Keratinocyte (primary cell): ENCODE results near the gene CCDC157. TPM values are rescaled to one million over a fixed set of nuclear protein-coding genes. Genes with fewer than 3 reads are reported as not detected.

Experiments
- DNase-seq: peaks from one replicate; pipeline ENCODE4 v3.0.0-alpha.2; 2011; ENCODE audit warnings: low read depth, missing footprints, low spot score
- FAIRE-seq: peaks from 2 replicates; lab custom pipeline; 2011; peaks lifted over from hg19 to GRCh38; lab: Jason Lieb, UNC
- H2AFZ ChIP-seq: 2 replicates; pipeline ENCODE4 v1.6.0; 2012; ENCODE audit warnings: low read length, control low read depth, inconsistent platforms; ENCODE audit not compliant: control insufficient read depth
- H3K27ac ChIP-seq: 2 replicates; pipeline ENCODE4 v1.5.1; 2011; ENCODE audit warnings: low read length; ENCODE audit not compliant: control insufficient read depth, insufficient read depth
- H3K27me3 ChIP-seq: 3 replicates; pipeline ENCODE4 v1.6.0; 2011; ENCODE audit warnings: low read length; ENCODE audit not compliant: control insufficient read depth, insufficient read depth; ENCODE audit errors: extremely low read depth
- H3K36me3 ChIP-seq, 2 experiments: 2 replicates in 1 of 2; 3 replicates in 1 of 2; pipeline ENCODE4 v1.5.1; 2011; ENCODE audit warnings: low read length in 2 of 2, mild to moderate bottlenecking in 1 of 2; ENCODE audit not compliant: control insufficient read depth in 2 of 2, insufficient read depth in 2 of 2; ENCODE audit errors: extremely low read depth in 1 of 2
- H3K4me1 ChIP-seq: 3 replicates; pipeline ENCODE4 v1.5.1; 2011; ENCODE audit warnings: low read length; ENCODE audit not compliant: control insufficient read depth, insufficient read depth; ENCODE audit errors: extremely low read depth
- H3K4me2 ChIP-seq: 3 replicates; pipeline ENCODE4 v1.6.0; 2011; ENCODE audit warnings: low read depth, low read length; ENCODE audit not compliant: control insufficient read depth, insufficient read depth; ENCODE audit errors: extremely low read depth
- H3K4me3 ChIP-seq, 3 experiments: fragments of 200-600 bp in 1 of 3; sonication (generic) in 1 of 3; 2 replicates in 2 of 3; 3 replicates in 1 of 3; pipeline ENCODE4 v1.5.1; 2011 to 2016; ENCODE audit warnings: low read length in 3 of 3, mild to moderate bottlenecking in 3 of 3, control low read depth in 2 of 3, inconsistent platforms in 1 of 3, low read depth in 1 of 3, mixed read lengths in 1 of 3, mixed run types in 1 of 3, moderate library complexity in 1 of 3; ENCODE audit not compliant: control insufficient read depth in 2 of 3, insufficient read depth in 2 of 3; ENCODE audit errors: extremely low read depth in 1 of 3
- H3K79me2 ChIP-seq: 2 replicates; pipeline ENCODE4 v1.6.0; 2012; ENCODE audit warnings: low read length; ENCODE audit not compliant: control insufficient read depth, insufficient read depth
- H3K9ac ChIP-seq: 3 replicates; pipeline ENCODE4 v1.6.0; 2011; ENCODE audit warnings: low read length; ENCODE audit not compliant: control insufficient read depth, insufficient read depth; ENCODE audit errors: extremely low read depth
- H3K9me1 ChIP-seq: 3 replicates; pipeline ENCODE4 v1.6.0; 2011; ENCODE audit warnings: low read length; ENCODE audit not compliant: control insufficient read depth, insufficient read depth; ENCODE audit errors: extremely low read depth
- H3K9me3 ChIP-seq: 2 replicates; pipeline ENCODE4 v1.5.1; 2012; ENCODE audit warnings: low read depth, low read length; ENCODE audit not compliant: control insufficient read depth
- H4K20me1 ChIP-seq: 3 replicates; pipeline ENCODE4 v1.6.0; 2011; ENCODE audit warnings: low read length; ENCODE audit not compliant: control insufficient read depth, insufficient read depth; ENCODE audit errors: extremely low read depth
- EZH2 ChIP-seq: IDR thresholded peaks from one replicate; pipeline ENCODE4 v1.6.1; 2012; ENCODE audit warnings: inconsistent platforms, mild to moderate bottlenecking, low read length, moderate library complexity
- dilution Hi-C: fragments of 300-500 bp; cut with MboI; formaldehyde crosslinking; loops from one replicate; pipeline ENCODE4 v1.7.0; 2020; ENCODE audit warnings: low sequenced_read_pairs; ENCODE audit not compliant: extremely low pct_ligation_motif_present
- polyA plus RNA-seq, 5 experiments: library from polyadenylated mRNA; depleted of rRNA in 3 of 5; stranded (reverse) in 3 of 5; stranded (forward) in 1 of 5; unstranded in 1 of 5; fragments of >200 nt; gene quantifications; 1 replicate in 1 of 5; 2 replicates in 3 of 5; 3 replicates in 1 of 5; pipeline versions ENCODE4 v1.2.1 to v1.2.3, GENCODE V29; 2011 to 2012; ENCODE audit warnings: missing spikeins in 2 of 5, low read depth in 1 of 5, low replicate concordance in 1 of 5
- TF ChIP-seq, protein P1 (sequence below), 3 experiments: IDR thresholded peaks in 1 of 3; conservative IDR thresholded peaks in 1 of 3; optimal IDR thresholded peaks in 1 of 3; 2 replicates in 2 of 3; 3 replicates in 1 of 3; pipeline versions ENCODE3 to v1.5.1; 2011; ENCODE audit warnings: low read length in 3 of 3, mild to moderate bottlenecking in 3 of 3, moderate library complexity in 2 of 3, control low read depth in 1 of 3, inconsistent platforms in 1 of 3; ENCODE audit not compliant: insufficient read depth in 2 of 3; ENCODE audit errors: extremely low read depth in 1 of 3

Gene CCDC157
- polyA plus RNA-seq, 1 donor (not counting 4 experiments of a cell fraction or from before 2014, with no cell fraction given), result 1.3 TPM

DNA sequence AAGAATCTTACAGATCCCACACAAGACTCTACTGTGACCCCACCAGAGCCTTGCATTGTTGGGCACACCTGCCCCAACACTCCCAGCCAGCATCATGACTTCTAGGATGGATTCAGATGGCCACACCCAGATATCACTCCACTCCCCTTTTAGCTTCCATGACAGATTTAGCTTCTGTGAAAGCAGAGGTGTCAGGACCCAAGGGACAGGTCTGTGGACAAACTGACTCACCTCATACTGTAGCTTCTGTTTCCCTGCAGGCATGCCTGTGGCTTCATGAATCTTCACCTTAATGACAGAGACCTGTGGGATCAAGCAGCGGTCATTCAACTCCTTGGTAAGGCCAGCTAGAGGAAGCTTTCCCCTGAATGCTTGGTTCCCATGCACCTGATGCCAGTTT is 21.6 kb upstream of the CCDC157 start:
- no peak overlapping the region for H3K4me2 ChIP-seq
- FAIRE-seq (no peak), DNase-seq (no peak)
- TF ChIP-seq EZH2, result no peak
- TF ChIP-seq, protein P1, sequence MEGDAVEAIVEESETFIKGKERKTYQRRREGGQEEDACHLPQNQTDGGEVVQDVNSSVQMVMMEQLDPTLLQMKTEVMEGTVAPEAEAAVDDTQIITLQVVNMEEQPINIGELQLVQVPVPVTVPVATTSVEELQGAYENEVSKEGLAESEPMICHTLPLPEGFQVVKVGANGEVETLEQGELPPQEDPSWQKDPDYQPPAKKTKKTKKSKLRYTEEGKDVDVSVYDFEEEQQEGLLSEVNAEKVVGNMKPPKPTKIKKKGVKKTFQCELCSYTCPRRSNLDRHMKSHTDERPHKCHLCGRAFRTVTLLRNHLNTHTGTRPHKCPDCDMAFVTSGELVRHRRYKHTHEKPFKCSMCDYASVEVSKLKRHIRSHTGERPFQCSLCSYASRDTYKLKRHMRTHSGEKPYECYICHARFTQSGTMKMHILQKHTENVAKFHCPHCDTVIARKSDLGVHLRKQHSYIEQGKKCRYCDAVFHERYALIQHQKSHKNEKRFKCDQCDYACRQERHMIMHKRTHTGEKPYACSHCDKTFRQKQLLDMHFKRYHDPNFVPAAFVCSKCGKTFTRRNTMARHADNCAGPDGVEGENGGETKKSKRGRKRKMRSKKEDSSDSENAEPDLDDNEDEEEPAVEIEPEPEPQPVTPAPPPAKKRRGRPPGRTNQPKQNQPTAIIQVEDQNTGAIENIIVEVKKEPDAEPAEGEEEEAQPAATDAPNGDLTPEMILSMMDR (optimal IDR thresholded peaks at IDR 0.05 in 1 of 3, IDR thresholded peaks at IDR 0.05 in 1 of 3, conservative IDR thresholded peaks at IDR 0.05 in 1 of 3; ENCODE audit: extremely low read depth in 1 of 3, insufficient read depth in 2 of 3, low read length in 3 of 3), result no peak
- H3K4me3 ChIP-seq, result no peak overlapping the region
- H3K36me3 ChIP-seq, result peaks cover 47 to 59% of the 10 kb centered on the region in 2 experiments
- H3K4me1 ChIP-seq, result peaks cover 3% of the 10 kb centered on the region
- H3K9ac ChIP-seq, result no peak overlapping the region
- dilution Hi-C loops, result no loop called here
- no peak overlapping the region for H2AFZ ChIP-seq
- H3K9me1 ChIP-seq, result no peaks in the 10 kb centered on the region
- H3K79me2 ChIP-seq, result no peaks in the 10 kb centered on the region
- no peaks in the 10 kb centered on the region for H4K20me1 ChIP-seq
- H3K9me3 ChIP-seq, result no peaks in the 10 kb centered on the region
- no peak overlapping the region for H3K27ac ChIP-seq
- no peaks in the 10 kb centered on the region for H3K27me3 ChIP-seq

DNA sequence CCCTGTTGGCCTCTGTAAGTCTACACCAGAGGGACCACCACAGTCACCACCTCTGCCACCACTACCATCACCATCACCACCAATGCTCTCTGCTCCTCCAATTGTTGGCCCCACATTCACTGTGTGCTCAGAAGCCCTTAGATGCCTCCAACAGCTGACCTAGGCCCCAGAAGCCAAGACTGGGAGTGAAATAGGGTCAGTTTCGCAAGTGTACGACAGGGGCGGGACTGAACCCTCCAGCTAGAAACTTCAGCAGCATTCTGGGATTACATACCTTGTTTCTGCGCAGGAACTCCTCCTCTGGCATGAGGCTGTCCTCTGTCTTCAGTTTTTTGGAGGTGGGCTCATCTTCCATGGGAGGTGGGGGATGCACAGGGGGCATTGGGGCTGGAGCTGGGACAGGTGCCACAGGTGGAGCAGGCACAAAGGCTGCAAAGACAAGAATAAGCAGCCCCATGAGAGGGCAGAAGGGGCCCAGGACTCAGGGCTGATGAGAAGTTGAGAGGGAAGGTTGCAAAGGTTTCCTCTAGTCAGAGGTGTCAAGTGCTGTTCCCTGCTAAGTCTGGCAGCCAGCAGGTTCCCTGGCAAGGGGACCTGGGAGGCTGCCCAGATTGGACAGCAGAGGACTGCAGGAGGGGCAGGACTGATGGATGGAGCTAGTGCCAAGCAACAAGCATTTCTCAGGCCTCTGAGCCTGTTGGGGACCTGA is 19.9 kb upstream of the CCDC157 start:
- no peak overlapping the region for H2AFZ ChIP-seq

More for the DNA sequence above, 19.9 kb upstream of the CCDC157 start:
- H3K36me3 ChIP-seq, result peaks cover 59 to 66% of the 10 kb centered on the region in 2 experiments
- H3K9ac ChIP-seq, result no peak overlapping the region
- no peaks in the 10 kb centered on the region for H4K20me1 ChIP-seq
- no peaks in the 10 kb centered on the region for H3K4me1 ChIP-seq
- dilution Hi-C loops, result no loop called here
- no peaks in the 10 kb centered on the region for H3K27me3 ChIP-seq
- H3K27ac ChIP-seq, result no peak overlapping the region
- H3K9me3 ChIP-seq, result no peaks in the 10 kb centered on the region
- H3K4me3 ChIP-seq, result no peak overlapping the region
- H3K9me1 ChIP-seq, result no peaks in the 10 kb centered on the region
- no peak overlapping the region for H3K4me2 ChIP-seq
- no peak for FAIRE-seq
- no peak for DNase-seq
- TF ChIP-seq, protein P1 (optimal IDR thresholded peaks at IDR 0.05 in 1 of 3, IDR thresholded peaks at IDR 0.05 in 1 of 3, conservative IDR thresholded peaks at IDR 0.05 in 1 of 3; ENCODE audit: extremely low read depth in 1 of 3, insufficient read depth in 2 of 3, low read length in 3 of 3), result no peak
- TF ChIP-seq EZH2, result no peak
- no peaks in the 10 kb centered on the region for H3K79me2 ChIP-seq
